ENCODE results near the gene CFLAR. TPM values are rescaled to one million over a fixed set of nuclear protein-coding genes. Genes with fewer than 3 reads are reported as not detected.

Gene CFLAR
- total and polyA plus RNA-seq, 2 of the 13 experiments (the other 11 are each of a cell fraction or from before 2014, with no cell fraction given) = 43.8 to 92.1 TPM

GRCh38 chr2:201204655-201205514 lies 88.9 kb downstream of the CFLAR start (continued):
- TF ChIP-seq, protein P1, sequence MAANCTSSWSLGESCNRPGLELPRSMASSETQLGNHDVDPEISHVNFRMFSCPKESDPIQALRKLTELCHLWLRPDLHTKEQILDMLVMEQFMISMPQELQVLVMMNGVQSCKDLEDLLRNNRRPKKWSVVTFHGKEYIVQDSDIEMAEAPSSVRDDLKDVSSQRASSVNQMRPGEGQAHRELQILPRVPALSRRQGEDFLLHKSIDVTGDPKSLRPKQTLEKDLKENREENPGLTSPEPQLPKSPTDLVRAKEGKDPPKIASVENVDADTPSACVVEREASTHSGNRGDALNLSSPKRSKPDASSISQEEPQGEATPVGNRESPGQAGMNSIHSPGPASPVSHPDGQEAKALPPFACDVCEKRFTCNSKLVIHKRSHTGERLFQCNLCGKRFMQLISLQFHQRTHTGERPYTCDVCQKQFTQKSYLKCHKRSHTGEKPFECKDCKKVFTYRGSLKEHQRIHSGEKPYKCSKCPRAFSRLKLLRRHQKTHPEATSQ (CRISPR knock-in tag; IDR thresholded peaks at IDR 0.05; ENCODE audit: borderline replicate concordance) = peak; percentile 30; the same call in 1 of the 2 replicates
- TF ChIP-seq MXI1 (IDR thresholded peaks at IDR 0.05; ENCODE audit: borderline replicate concordance, low read depth, low read length) = peak; percentile 88; the same call in 1 of the 3 replicates
- no peak for TF ChIP-seq IKZF1 (IDR thresholded peaks at IDR 0.05)
- TF ChIP-seq ZNF747 (CRISPR knock-in tag; IDR thresholded peaks at IDR 0.05; ENCODE audit: borderline replicate concordance) = peak; percentile 91; the same call in 1 of the 2 replicates
- no peak for TF ChIP-seq HDAC6 (IDR thresholded peaks at IDR 0.05; ENCODE audit: low read depth, low read length)
- TF ChIP-seq NPAS2 (CRISPR knock-in tag; IDR thresholded peaks at IDR 0.05; ENCODE audit: borderline replicate concordance) = no peak
- TF ChIP-seq JUNB (CRISPR knock-in tag; IDR thresholded peaks at IDR 0.05; ENCODE audit: borderline replicate concordance) = no peak
- peak; percentile 52; the same call in 1 of the 2 replicates for TF ChIP-seq BORCS8-MEF2B (CRISPR knock-in tag; IDR thresholded peaks at IDR 0.05)
- 0 out of 2 replicates have a peak, but pooled peaks have one; percentile 42 for TF ChIP-seq CCDC6 (CRISPR knock-in tag; IDR thresholded peaks at IDR 0.05)
- peak; percentile 41; the same call in 1 of the 2 replicates for TF ChIP-seq ZNF629 (CRISPR knock-in tag; conservative IDR thresholded peaks at IDR 0.05)
- TF ChIP-seq, protein P2, sequence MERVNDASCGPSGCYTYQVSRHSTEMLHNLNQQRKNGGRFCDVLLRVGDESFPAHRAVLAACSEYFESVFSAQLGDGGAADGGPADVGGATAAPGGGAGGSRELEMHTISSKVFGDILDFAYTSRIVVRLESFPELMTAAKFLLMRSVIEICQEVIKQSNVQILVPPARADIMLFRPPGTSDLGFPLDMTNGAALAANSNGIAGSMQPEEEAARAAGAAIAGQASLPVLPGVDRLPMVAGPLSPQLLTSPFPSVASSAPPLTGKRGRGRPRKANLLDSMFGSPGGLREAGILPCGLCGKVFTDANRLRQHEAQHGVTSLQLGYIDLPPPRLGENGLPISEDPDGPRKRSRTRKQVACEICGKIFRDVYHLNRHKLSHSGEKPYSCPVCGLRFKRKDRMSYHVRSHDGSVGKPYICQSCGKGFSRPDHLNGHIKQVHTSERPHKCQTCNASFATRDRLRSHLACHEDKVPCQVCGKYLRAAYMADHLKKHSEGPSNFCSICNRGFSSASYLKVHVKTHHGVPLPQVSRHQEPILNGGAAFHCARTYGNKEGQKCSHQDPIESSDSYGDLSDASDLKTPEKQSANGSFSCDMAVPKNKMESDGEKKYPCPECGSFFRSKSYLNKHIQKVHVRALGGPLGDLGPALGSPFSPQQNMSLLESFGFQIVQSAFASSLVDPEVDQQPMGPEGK (CRISPR knock-in tag; IDR thresholded peaks at IDR 0.05) = peak; percentile 23; the same call in 1 of the 2 replicates
- no peak for TF ChIP-seq GLMP (CRISPR knock-in tag; IDR thresholded peaks at IDR 0.05; ENCODE audit: borderline replicate concordance)
- TF ChIP-seq FOXO1 (CRISPR knock-in tag; IDR thresholded peaks at IDR 0.05) = peak; percentile 55
- TF ChIP-seq, protein P3, sequence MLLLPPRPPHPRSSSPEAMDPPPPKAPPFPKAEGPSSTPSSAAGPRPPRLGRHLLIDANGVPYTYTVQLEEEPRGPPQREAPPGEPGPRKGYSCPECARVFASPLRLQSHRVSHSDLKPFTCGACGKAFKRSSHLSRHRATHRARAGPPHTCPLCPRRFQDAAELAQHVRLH (CRISPR knock-in tag; IDR thresholded peaks at IDR 0.05; ENCODE audit: borderline replicate concordance, low read depth) = peak; percentile 79; the same call in 1 of the 2 replicates
- no peak for TF ChIP-seq POLR2AphosphoS2 (IDR thresholded peaks at IDR 0.05; ENCODE audit: low read depth, low read length)
- no peak for TF ChIP-seq EHMT2 (IDR thresholded peaks at IDR 0.05; ENCODE audit: borderline replicate concordance, low read depth, low read length)
- TF ChIP-seq PHF21A (CRISPR knock-in tag; IDR thresholded peaks at IDR 0.05) = peak; percentile 95
- TF ChIP-seq, protein P4, sequence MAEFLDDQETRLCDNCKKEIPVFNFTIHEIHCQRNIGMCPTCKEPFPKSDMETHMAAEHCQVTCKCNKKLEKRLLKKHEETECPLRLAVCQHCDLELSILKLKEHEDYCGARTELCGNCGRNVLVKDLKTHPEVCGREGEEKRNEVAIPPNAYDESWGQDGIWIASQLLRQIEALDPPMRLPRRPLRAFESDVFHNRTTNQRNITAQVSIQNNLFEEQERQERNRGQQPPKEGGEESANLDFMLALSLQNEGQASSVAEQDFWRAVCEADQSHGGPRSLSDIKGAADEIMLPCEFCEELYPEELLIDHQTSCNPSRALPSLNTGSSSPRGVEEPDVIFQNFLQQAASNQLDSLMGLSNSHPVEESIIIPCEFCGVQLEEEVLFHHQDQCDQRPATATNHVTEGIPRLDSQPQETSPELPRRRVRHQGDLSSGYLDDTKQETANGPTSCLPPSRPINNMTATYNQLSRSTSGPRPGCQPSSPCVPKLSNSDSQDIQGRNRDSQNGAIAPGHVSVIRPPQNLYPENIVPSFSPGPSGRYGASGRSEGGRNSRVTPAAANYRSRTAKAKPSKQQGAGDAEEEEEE (CRISPR knock-in tag; IDR thresholded peaks at IDR 0.05; ENCODE audit: borderline replicate concordance) = no peak; the same call in 1 of the 2 replicates
